Activated T-cell treated with anti-CD3 and anti-CD28 coated beads, Interleukin-2, amount 50 U/mL, for 72 hours (primary cell): ENCODE data around the gene INSR. TPM values are rescaled to one million over a fixed set of nuclear protein-coding genes. Genes with fewer than 3 reads are reported as not detected.

Source experiments
- ATAC-seq, 2 donors: fragments of 150-1000 bp; cut with Tn5 transposase; replicated peaks in 1 of 2; 2 replicates each; pipeline ENCODE4 v1.10.0; 2021; ENCODE audit warnings: moderate library complexity in 2 of 2, mild to moderate bottlenecking in 1 of 2
- DNase-seq, 2 donors: peaks; one replicate each; pipeline ENCODE4 v3.0.0; 2021 to 2022; ENCODE audit warnings: mixed read lengths in 1 of 2
- H3K27ac Mint-ChIP-seq: one replicate; pipeline ENCODE4 v1.8.0; 2022; ENCODE audit warnings: mild to moderate bottlenecking, moderate library complexity, mixed read lengths
- H3K27me3 Mint-ChIP-seq: one replicate; pipeline ENCODE4 v1.8.0; 2022; ENCODE audit warnings: low read depth, mixed read lengths
- H3K36me3 Mint-ChIP-seq, 2 donors: one replicate each; pipeline ENCODE4 v1.8.0; 2022; ENCODE audit warnings: mixed read lengths in 2 of 2, mild to moderate bottlenecking in 1 of 2; ENCODE audit not compliant: insufficient read depth in 2 of 2
- H3K4me1 Mint-ChIP-seq: one replicate; pipeline ENCODE4 v1.8.0; 2022; ENCODE audit warnings: low read depth, mixed read lengths
- H3K4me3 Mint-ChIP-seq, 2 donors: one replicate each; pipeline ENCODE4 v1.8.0; 2022; ENCODE audit warnings: mild to moderate bottlenecking in 2 of 2, mixed read lengths in 2 of 2, moderate library complexity in 2 of 2
- H3K9me3 Mint-ChIP-seq, 2 donors: one replicate each; pipeline ENCODE4 v1.8.0; 2022; ENCODE audit warnings: mixed read lengths in 2 of 2
- total RNA-seq, 2 donors: library from RNA; stranded (reverse); gene quantifications; one replicate each; pipeline ENCODE4 v1.2.3, GENCODE V29; 2022

INSR gene
- 1 to 10 TPM; 8.7 TPM for total RNA-seq

GRCh38 chr19:7293762-7294557 is at the start of gene INSR:
Gene INSR, minus strand, starts transcription at chr19:7294414. Its CDS starts 523 bp downstream, at chr19:7293891.
- Mint-ChIP-seq H3K4me1 (peaks cover 7% of the 10 kb centered on the region), H3K27ac (no peak within 1 kb of the TSS), H3K4me3 (peak within 1 kb of the TSS; percentile 86 to 92), H3K27me3 (peaks cover 46% of the 10 kb centered on the region), H3K9me3 (no peaks in the 10 kb centered on the region), H3K36me3 (no peaks in the 10 kb centered on the region)
- ATAC-seq (peak; percentile 93 to 94), DNase-seq (peak; percentile 78 to 80)

GRCh38 chr19:7342143-7342542 is 47.9 kb upstream of the INSR start:
- Mint-ChIP-seq H3K4me1 (peaks cover 57% of the 10 kb centered on the region), H3K27ac (no peak overlapping the region), H3K27me3 (no peaks in the 10 kb centered on the region), H3K9me3 (no peaks in the 10 kb centered on the region), H3K4me3 (no peak overlapping the region), H3K36me3 (no peaks in the 10 kb centered on the region)
- ATAC-seq (no peak), DNase-seq (no peak)

DNA sequence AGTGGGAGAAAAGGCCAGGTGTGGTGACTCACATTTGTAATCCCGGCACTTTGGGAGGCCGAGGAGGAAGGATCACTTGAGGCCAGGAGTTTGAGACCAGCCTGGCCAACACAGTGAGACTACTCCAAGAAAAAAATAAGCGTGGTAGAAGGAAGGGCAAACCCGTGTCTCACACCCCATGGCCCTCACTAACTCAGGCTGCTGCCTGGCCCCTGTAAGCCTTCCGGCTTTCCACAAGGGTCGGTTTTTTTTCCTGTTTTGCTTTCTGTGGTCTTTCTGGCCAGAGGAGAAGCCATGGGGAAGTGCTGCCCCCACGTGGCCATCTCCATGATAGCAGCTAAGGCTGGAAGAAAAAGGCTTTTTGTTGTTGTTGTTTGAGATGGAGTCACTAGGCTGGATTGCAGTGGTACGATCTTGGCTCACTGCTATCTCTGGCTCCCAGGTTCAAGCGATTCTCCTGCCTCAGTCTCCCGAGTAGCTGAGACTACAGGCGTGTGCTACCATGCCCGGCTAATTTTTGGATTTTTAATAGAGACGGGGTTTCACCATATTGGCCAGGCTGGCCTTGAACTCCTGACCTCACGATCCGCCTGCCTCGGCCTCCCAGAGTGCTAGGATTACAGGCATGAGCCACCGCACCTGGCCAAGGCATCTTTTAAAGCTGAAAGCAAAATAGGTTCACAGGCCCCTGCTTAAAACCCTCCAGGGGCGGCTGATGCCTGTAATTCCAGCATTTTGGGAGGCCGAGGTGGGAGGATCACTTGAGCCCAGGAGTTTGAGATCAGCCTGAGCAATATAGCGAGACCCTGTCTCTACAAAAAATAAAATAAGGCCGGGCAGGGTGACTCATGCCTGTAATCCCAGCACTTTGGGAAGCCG is 47.0 kb upstream of the INSR start:
- no peaks in the 10 kb centered on the region for H3K36me3 Mint-ChIP-seq
- peak overlapping the region in 1 of 2 donors; percentile 25 for H3K4me3 Mint-ChIP-seq
- DNase-seq (peak; percentile 79 to 89), ATAC-seq (peak in 1 of 2 donors; percentile 35)
- no peaks in the 10 kb centered on the region for H3K9me3 Mint-ChIP-seq
- H3K27ac Mint-ChIP-seq = peak overlapping the region; percentile 66
- H3K27me3 Mint-ChIP-seq = no peaks in the 10 kb centered on the region
- peaks cover 53% of the 10 kb centered on the region for H3K4me1 Mint-ChIP-seq

DNA sequence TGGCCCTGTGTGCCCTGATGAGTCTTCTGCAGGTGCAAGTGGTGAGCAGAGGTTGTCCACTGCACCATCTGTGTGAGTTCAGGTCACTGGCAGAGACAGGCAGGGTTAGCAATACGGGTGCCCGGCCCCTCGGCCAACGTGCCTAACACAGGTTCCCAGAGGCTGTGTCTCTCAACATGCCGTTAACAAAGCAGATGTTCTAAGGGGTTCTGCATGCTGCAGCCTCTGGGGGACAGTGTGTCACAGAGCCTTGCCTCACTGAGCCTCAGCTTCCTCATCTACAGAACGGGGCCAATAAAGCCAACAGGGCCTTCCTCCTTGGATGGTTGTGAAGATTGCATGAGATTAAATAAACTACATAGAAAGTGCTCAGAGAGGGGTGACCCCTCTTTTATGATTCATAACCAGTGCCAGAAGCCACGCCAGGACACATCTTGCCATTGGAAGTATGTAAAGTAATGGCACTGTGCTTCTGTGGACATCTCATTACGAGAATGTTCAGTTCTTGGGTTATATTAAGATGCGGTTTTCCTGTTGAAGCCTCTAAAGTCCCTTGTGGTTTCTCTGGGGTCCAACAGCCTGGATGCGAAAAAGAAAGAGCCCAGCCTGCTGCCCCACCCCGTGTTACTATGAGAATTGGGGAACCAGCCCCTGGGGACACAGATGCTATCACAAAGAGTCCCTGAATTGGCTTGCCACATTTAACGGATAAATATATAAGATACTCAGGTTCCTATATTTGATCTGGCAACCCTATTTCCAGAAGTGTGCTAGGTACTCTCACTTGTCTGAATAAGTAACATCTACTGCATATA is 43.4 kb upstream of the INSR start:
- no peak overlapping the region for H3K27ac Mint-ChIP-seq
- H3K4me3 Mint-ChIP-seq = peak overlapping the region; percentile 14 to 39

DNA sequence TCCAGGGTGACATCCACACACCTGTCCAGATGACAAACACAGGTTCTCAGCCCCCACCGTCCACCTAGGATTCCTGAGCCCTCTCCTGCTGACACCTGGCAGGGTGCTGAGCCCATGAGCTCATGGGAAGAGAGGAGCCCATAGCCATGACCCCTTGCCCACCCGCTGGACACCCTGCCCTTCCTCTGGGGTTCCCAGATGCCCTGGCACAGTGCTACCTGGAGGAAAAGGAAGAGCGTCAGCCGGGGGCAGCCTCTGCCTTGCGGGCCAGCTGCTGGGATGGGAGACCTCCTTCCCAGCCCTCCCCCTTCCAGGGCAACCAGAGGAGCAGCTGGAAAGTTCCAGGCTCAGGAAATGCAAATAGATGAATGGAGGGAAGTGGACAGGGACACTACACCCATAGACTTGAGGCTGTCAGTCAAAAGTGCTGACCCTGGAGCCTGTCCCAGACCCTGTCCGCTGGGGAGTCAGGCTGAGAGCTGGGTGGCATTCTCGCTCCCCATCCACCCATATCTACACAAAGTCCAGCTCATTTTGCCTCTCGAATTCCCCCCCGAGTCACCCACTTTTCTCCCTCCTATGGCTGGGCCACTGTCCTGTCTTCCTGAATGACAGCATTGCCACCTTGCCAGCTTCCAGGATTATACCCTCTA is 42.2 kb upstream of the INSR start:
- Mint-ChIP-seq H3K4me1 (peaks cover 29% of the 10 kb centered on the region), H3K9me3 (no peaks in the 10 kb centered on the region), H3K27ac (no peak overlapping the region), H3K27me3 (no peaks in the 10 kb centered on the region), H3K36me3 (no peaks in the 10 kb centered on the region), H3K4me3 (no peak overlapping the region)
- DNase-seq (no peak), ATAC-seq (no peak)

More for the DNA sequence above, 43.4 kb upstream of the INSR start:
- H3K27me3 Mint-ChIP-seq = no peaks in the 10 kb centered on the region
- no peaks in the 10 kb centered on the region for H3K36me3 Mint-ChIP-seq
- H3K4me1 Mint-ChIP-seq = peaks cover 29% of the 10 kb centered on the region
- peak; percentile 77 to 80 for ATAC-seq
- peak in 1 of 2 donors; percentile 38 for DNase-seq
- no peaks in the 10 kb centered on the region for H3K9me3 Mint-ChIP-seq

DNA sequence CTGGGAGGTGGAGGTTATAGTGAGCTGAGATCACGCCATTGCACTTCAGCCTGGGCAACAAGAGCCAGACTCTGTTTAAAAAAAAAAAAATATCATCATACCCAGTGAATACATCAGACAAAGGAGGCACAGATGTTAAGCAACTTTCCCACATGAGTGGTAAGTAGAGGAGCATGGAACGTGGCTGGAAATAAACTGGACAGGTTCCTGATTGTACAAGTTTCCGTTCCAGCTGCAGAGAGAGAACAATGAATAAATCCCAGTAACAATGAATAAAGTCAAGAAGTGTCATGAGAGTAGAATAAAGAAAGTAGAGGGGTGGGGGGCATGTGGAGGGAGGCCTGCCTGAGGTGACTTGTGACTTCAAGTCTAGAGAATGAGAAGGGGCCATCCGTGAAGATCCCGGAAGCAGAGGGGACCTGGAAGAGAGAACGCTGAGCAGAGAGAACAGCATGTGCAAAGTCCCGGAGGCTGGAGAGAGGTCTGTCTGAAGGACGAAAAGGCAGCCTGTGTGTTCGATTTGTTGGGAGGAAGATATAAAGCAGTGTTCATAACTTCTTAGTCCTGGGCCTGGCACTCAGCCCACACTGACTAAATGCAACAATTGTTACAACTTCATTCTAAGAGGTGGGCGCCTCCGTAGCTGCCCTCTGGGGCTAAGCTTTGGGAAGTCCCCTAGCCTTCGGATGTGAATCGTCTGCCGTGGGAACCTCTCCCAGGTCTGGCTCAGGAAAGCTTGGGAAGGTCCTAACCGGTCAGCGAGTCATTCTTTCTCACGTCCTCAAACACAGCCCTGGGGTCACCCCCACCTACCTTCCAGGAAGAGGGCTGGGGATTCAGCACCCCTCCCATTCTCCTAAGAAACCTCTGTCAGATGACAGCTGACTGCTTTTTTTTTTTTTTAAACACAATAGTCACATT is 39.2 kb upstream of the INSR start:
- DNase-seq (no peak), ATAC-seq (no peak)
- Mint-ChIP-seq H3K9me3 (no peaks in the 10 kb centered on the region), H3K4me1 (peaks cover 18% of the 10 kb centered on the region), H3K36me3 (no peaks in the 10 kb centered on the region), H3K4me3 (no peak overlapping the region), H3K27ac (no peak overlapping the region), H3K27me3 (no peaks in the 10 kb centered on the region)

- no peak overlapping the region for H3K27ac Mint-ChIP-seq
- ATAC-seq (no peak), DNase-seq (no peak)
- H3K9me3 Mint-ChIP-seq = no peaks in the 10 kb centered on the region
- H3K27me3 Mint-ChIP-seq = no peaks in the 10 kb centered on the region
- H3K4me3 Mint-ChIP-seq = no peak overlapping the region
- H3K4me1 Mint-ChIP-seq = no peaks in the 10 kb centered on the region
- no peaks in the 10 kb centered on the region for H3K36me3 Mint-ChIP-seq
Observed at GRCh38 chr19:7331446-7331845, 37.2 kb upstream of the INSR start.

GRCh38 chr19:7328647-7329046 is 34.4 kb upstream of the INSR start:
- Mint-ChIP-seq H3K4me1 (no peaks in the 10 kb centered on the region), H3K27ac (no peak overlapping the region), H3K36me3 (peaks cover 0 to 1% of the 10 kb centered on the region in 2 donors), H3K9me3 (peaks cover 0 to 2% of the 10 kb centered on the region in 2 donors), H3K4me3 (no peak overlapping the region), H3K27me3 (no peaks in the 10 kb centered on the region)
- no peak for ATAC-seq
- DNase-seq = no peak

DNA sequence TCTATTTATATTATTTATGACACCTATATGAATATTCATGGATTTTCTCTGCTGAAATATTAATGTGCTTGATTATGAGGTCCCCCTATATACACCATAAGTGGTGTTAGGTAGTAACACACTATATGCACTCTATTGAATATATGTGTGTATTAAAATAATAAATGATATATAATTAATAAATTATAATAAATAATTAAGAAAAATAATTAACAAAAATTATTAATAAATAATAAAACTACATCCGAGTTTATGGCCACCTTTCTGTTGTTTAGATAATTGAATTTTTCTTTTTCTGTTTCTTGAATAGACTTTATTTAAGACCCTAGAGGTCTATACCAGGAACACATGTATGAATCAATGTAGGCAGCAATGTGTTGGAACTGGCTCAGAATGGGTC is 33.6 kb upstream of the INSR start:
- Mint-ChIP-seq H3K4me3 (no peak overlapping the region), H3K36me3 (peaks cover 0 to 1% of the 10 kb centered on the region in 2 donors), H3K9me3 (peaks cover 0 to 2% of the 10 kb centered on the region in 2 donors), H3K27me3 (no peaks in the 10 kb centered on the region), H3K4me1 (no peaks in the 10 kb centered on the region), H3K27ac (no peak overlapping the region)
- DNase-seq (no peak), ATAC-seq (no peak)

GRCh38 chr19:7326105-7326877 is 32.1 kb upstream of the INSR start:
- peaks cover 0 to 1% of the 10 kb centered on the region in 2 donors for H3K36me3 Mint-ChIP-seq
- DNase-seq (peak; percentile 49 to 61), ATAC-seq (no peak)
- no peak overlapping the region for H3K4me3 Mint-ChIP-seq
- no peaks in the 10 kb centered on the region for H3K4me1 Mint-ChIP-seq
- no peak overlapping the region for H3K27ac Mint-ChIP-seq
- no peaks in the 10 kb centered on the region for H3K27me3 Mint-ChIP-seq
- peaks cover 0 to 2% of the 10 kb centered on the region in 2 donors for H3K9me3 Mint-ChIP-seq

DNA sequence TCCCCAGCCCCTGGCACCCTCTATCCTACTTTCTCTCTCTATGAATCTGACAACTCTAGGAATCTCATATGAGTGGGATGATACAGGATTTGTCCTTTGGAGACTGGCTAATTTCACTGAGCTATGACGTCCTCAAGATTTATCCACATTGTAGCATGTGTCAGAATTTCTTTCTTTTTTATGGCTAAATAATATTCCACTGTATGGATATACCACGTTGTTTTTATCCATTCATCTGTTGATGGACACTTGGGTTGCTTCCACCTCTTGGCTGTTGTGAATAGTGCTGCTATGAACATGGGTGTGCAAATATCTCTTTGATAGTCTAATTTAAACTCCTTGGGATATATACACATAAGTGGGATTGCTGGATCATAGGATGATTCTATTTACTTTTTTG is 24.0 kb upstream of the INSR start:
- ATAC-seq (no peak), DNase-seq (no peak)
- H3K9me3 Mint-ChIP-seq = peaks cover 3 to 5% of the 10 kb centered on the region in 2 donors
- no peak overlapping the region for H3K27ac Mint-ChIP-seq
- H3K4me3 Mint-ChIP-seq = no peak overlapping the region
- H3K4me1 Mint-ChIP-seq = no peaks in the 10 kb centered on the region
- peaks cover 0 to 2% of the 10 kb centered on the region in 2 donors for H3K36me3 Mint-ChIP-seq
- no peaks in the 10 kb centered on the region for H3K27me3 Mint-ChIP-seq
